Subcutaneous abdominal adipose tissue (tissue), 5 donors: ENCODE results near the gene ZNF236.

Experiments
- H3K27ac ChIP-seq: one replicate; pipeline ENCODE4 v1.7.0; 2013; ENCODE audit warnings: low read depth, mild to moderate bottlenecking, inconsistent platforms, low read length, moderate library complexity
- H3K27me3 ChIP-seq, 5 donors: one replicate each; pipeline ENCODE4 v1.7.0; 2013; ENCODE audit warnings: low read length in 5 of 5, inconsistent platforms in 1 of 5; ENCODE audit not compliant: control insufficient read depth in 5 of 5, insufficient read depth in 4 of 5
- H3K36me3 ChIP-seq, 5 donors: one replicate each; pipeline ENCODE4 v1.7.0; 2013; ENCODE audit warnings: low read length in 5 of 5; ENCODE audit not compliant: control insufficient read depth in 5 of 5, insufficient read depth in 5 of 5
- H3K4me1 ChIP-seq, 5 donors: one replicate each; pipeline ENCODE4 v1.7.0; 2013; ENCODE audit warnings: low read length in 5 of 5, mild to moderate bottlenecking in 3 of 5, moderate library complexity in 1 of 5; ENCODE audit not compliant: control insufficient read depth in 5 of 5, insufficient read depth in 5 of 5
- H3K4me3 ChIP-seq, 5 donors: one replicate each; pipeline ENCODE4 v1.7.0; 2013; ENCODE audit warnings: low read length in 5 of 5, low read depth in 1 of 5
- H3K9ac ChIP-seq, 5 donors: one replicate each; pipeline ENCODE4 v1.7.0; 2013; ENCODE audit warnings: low read length in 5 of 5, mild to moderate bottlenecking in 4 of 5, moderate library complexity in 3 of 5
- H3K9me3 ChIP-seq, 5 donors: one replicate each; pipeline ENCODE4 v1.7.0; 2013; ENCODE audit warnings: low read length in 5 of 5; ENCODE audit not compliant: control insufficient read depth in 5 of 5
- donor health status: healthy.
- donor health status: healthy.
- donor health status: healthy.
- donor health status: healthy.
- donor health status: healthy.

ZNF236 gene

GRCh38 chr18:76996429-76996828 is 174.1 kb downstream of the ZNF236 start:
- no peak overlapping the region for H3K27ac ChIP-seq
- peaks cover 0 to 4% (median 3%) of the 10 kb centered on the region in 5 donors for H3K4me1 ChIP-seq
- H3K27me3 ChIP-seq, result peaks cover 0 to 4% (median 0%) of the 10 kb centered on the region in 5 donors
- H3K4me3 ChIP-seq, result no peak overlapping the region
- no peaks in the 10 kb centered on the region for H3K9me3 ChIP-seq
- no peak overlapping the region for H3K9ac ChIP-seq
- no peaks in the 10 kb centered on the region for H3K36me3 ChIP-seq

GRCh38 chr18:76997951-76998808 is 175.8 kb downstream of the ZNF236 start:
- H3K9ac ChIP-seq, result no peak overlapping the region

GRCh38 chr18:76999077-76999476 is 176.7 kb downstream of the ZNF236 start:
- no peak overlapping the region for H3K27ac ChIP-seq

More at GRCh38 chr18:76997951-76998808, 175.8 kb downstream of the ZNF236 start:
- peaks cover 0 to 4% (median 0%) of the 10 kb centered on the region in 5 donors for H3K4me1 ChIP-seq
- H3K4me3 ChIP-seq, result no peak overlapping the region
- no peak overlapping the region for H3K27ac ChIP-seq
- no peaks in the 10 kb centered on the region for H3K9me3 ChIP-seq
- no peaks in the 10 kb centered on the region for H3K36me3 ChIP-seq
- peaks cover 0 to 4% (median 0%) of the 10 kb centered on the region in 5 donors for H3K27me3 ChIP-seq

GRCh38 chr18:77000527-77000926 is 178.2 kb downstream of the ZNF236 start:
- Histone ChIP-seq H3K36me3 (no peaks in the 10 kb centered on the region), H3K27ac (no peak overlapping the region), H3K9ac (no peak overlapping the region), H3K9me3 (no peaks in the 10 kb centered on the region), H3K4me3 (peak overlapping the region in 3 of 5 donors; percentile 30 to 51 (median 47)), H3K4me1 (peaks cover 0 to 8% (median 4%) of the 10 kb centered on the region in 5 donors), H3K27me3 (peaks cover 0 to 2% (median 0%) of the 10 kb centered on the region in 5 donors)

More at GRCh38 chr18:76999077-76999476, 176.7 kb downstream of the ZNF236 start:
- H3K4me3 ChIP-seq, result no peak overlapping the region
- no peak overlapping the region for H3K9ac ChIP-seq
- no peaks in the 10 kb centered on the region for H3K9me3 ChIP-seq
- H3K4me1 ChIP-seq, result peaks cover 0 to 4% (median 0%) of the 10 kb centered on the region in 5 donors
- peaks cover 0 to 2% (median 0%) of the 10 kb centered on the region in 5 donors for H3K27me3 ChIP-seq
- no peaks in the 10 kb centered on the region for H3K36me3 ChIP-seq

GRCh38 chr18:77001041-77001440 is 178.7 kb downstream of the ZNF236 start:
- Histone ChIP-seq H3K9ac (no peak overlapping the region), H3K27me3 (peaks cover 0 to 2% (median 0%) of the 10 kb centered on the region in 5 donors), H3K4me1 (peaks cover 0 to 11% (median 6%) of the 10 kb centered on the region in 5 donors), H3K27ac (no peak overlapping the region), H3K4me3 (no peak overlapping the region), H3K9me3 (no peaks in the 10 kb centered on the region), H3K36me3 (no peaks in the 10 kb centered on the region)

GRCh38 chr18:77001979-77002378 is 179.6 kb downstream of the ZNF236 start:
- no peaks in the 10 kb centered on the region for H3K36me3 ChIP-seq
- H3K27me3 ChIP-seq, result peaks cover 0 to 4% (median 0%) of the 10 kb centered on the region in 5 donors
- no peak overlapping the region for H3K27ac ChIP-seq
- H3K9me3 ChIP-seq, result no peaks in the 10 kb centered on the region
- no peak overlapping the region for H3K9ac ChIP-seq
- peaks cover 0 to 20% (median 11%) of the 10 kb centered on the region in 5 donors for H3K4me1 ChIP-seq
- no peak overlapping the region for H3K4me3 ChIP-seq

- Histone ChIP-seq H3K36me3 (no peaks in the 10 kb centered on the region), H3K27ac (no peak overlapping the region), H3K27me3 (peaks cover 0 to 5% (median 0%) of the 10 kb centered on the region in 5 donors), H3K4me3 (no peak overlapping the region), H3K9ac (no peak overlapping the region), H3K4me1 (peaks cover 0 to 26% (median 11%) of the 10 kb centered on the region in 5 donors), H3K9me3 (no peaks in the 10 kb centered on the region)
These were observed 180.1 kb downstream of the ZNF236 start for GRCh38 chr18:77002496-77002895.

- Histone ChIP-seq H3K4me1 (peaks cover 0 to 26% (median 11%) of the 10 kb centered on the region in 5 donors), H3K9ac (no peak overlapping the region), H3K36me3 (no peaks in the 10 kb centered on the region), H3K27me3 (peaks cover 0 to 9% (median 0%) of the 10 kb centered on the region in 5 donors), H3K9me3 (no peaks in the 10 kb centered on the region), H3K27ac (no peak overlapping the region), H3K4me3 (no peak overlapping the region)
These were observed 181.0 kb downstream of the ZNF236 start for GRCh38 chr18:77003316-77003715.

- no peak overlapping the region for H3K27ac ChIP-seq
- H3K9ac ChIP-seq, result no peak overlapping the region
These were observed 182.4 kb downstream of the ZNF236 start for GRCh38 chr18:77004555-77005380.

More at GRCh38 chr18:77004555-77005380, 182.4 kb downstream of the ZNF236 start:
- Histone ChIP-seq H3K27me3 (peaks cover 0 to 9% (median 0%) of the 10 kb centered on the region in 5 donors), H3K4me3 (peak overlapping the region in 2 of 5 donors; percentile 22 to 35), H3K36me3 (peaks cover 0 to 10% (median 5%) of the 10 kb centered on the region in 5 donors), H3K4me1 (peaks cover 0 to 26% (median 11%) of the 10 kb centered on the region in 5 donors), H3K9me3 (no peaks in the 10 kb centered on the region)
